Tibial artery (tissue), 4 donors: ENCODE results near the gene COG5.
A peak's percentile ranks its signal among the peaks of the same experiment; 100 is the strongest.

Experiments used
- DNase-seq, 2 donors: peaks; one replicate each; pipeline ENCODE4 v3.0.0-alpha.2; 2019
- H3K27ac ChIP-seq, 2 donors: fragments of 200-600 bp; sonication (generic) in 1 of 2; 1 replicate in 1 of 2; 2 replicates in 1 of 2; pipeline ENCODE4 v1.5.1; 2018 to 2019; ENCODE audit warnings: mild to moderate bottlenecking in 1 of 2
- H3K27me3 ChIP-seq, 2 donors: fragments of 200-600 bp; sonication (generic) in 1 of 2; one replicate each; pipeline versions ENCODE4 v1.5.1 to v1.6.0; 2016 to 2019
- H3K36me3 ChIP-seq, 3 donors: fragments of 200-600 bp; sonication (generic) in 2 of 3; one replicate each; pipeline ENCODE4 v1.5.1; 2016 to 2019; ENCODE audit warnings: mild to moderate bottlenecking in 2 of 3
- H3K4me1 ChIP-seq, 4 donors: fragments of 200-600 bp; sonication (generic) in 2 of 4; 1 replicate in 3 of 4; 2 replicates in 1 of 4; pipeline ENCODE4 v1.5.1; 2016 to 2019
- H3K4me3 ChIP-seq, 2 donors: fragments of 200-600 bp; sonication (generic) in 1 of 2; 1 replicate in 1 of 2; 2 replicates in 1 of 2; pipeline ENCODE4 v1.5.1; 2018 to 2019; ENCODE audit warnings: mild to moderate bottlenecking in 2 of 2
- H3K9me3 ChIP-seq, 3 donors: fragments of 200-600 bp; sonication (generic) in 1 of 3; one replicate each; pipeline ENCODE4 v1.5.1; 2016 to 2019
- CTCF ChIP-seq, 2 experiments: fragments of 200-600 bp in 1 of 2; fragments of 450-650 bp in 1 of 2; IDR thresholded peaks; one replicate each; pipeline ENCODE4 v1.5.1; 2017 to 2019; ENCODE audit warnings: antibody characterized with exemption in 2 of 2, mild to moderate bottlenecking in 1 of 2, moderate library complexity in 1 of 2
- intact Hi-C: fragments of 100-400 bp; cut with DNase I; formaldehyde crosslinking; loops from one replicate; pipeline ENCODE4 v1.15.0; 2023; ENCODE audit warnings: low total_unique reads

Gene COG5

GRCh38 chr7:107201795-107202450, 361.8 kb downstream of the COG5 start:
- Histone ChIP-seq H3K27ac (no peak overlapping the region), H3K9me3 (no peaks in the 10 kb centered on the region), H3K36me3 (peaks cover 85 to 92% (median 90%) of the 10 kb centered on the region in 3 donors), H3K27me3 (no peaks in the 10 kb centered on the region), H3K4me1 (peaks cover 0 to 10% (median 5%) of the 10 kb centered on the region in 4 donors), H3K4me3 (no peak overlapping the region)
- intact Hi-C loops = no loop called here
- TF ChIP-seq CTCF (IDR thresholded peaks at IDR 0.05) = peak; percentile 33 to 38
- DNase-seq = no peak

- Histone ChIP-seq H3K4me3 (no peak overlapping the region), H3K27me3 (no peaks in the 10 kb centered on the region), H3K36me3 (peaks cover 79 to 86% (median 80%) of the 10 kb centered on the region in 3 donors), H3K9me3 (no peaks in the 10 kb centered on the region), H3K4me1 (no peaks in the 10 kb centered on the region), H3K27ac (no peak overlapping the region)
- DNase-seq = no peak
- no peak for TF ChIP-seq CTCF (IDR thresholded peaks at IDR 0.05)
- intact Hi-C loops = no loop called here
These were observed 366.7 kb downstream of the COG5 start for GRCh38 chr7:107196834-107197610.

GRCh38 chr7:107194052-107194451, 369.7 kb downstream of the COG5 start:
- no peaks in the 10 kb centered on the region for H3K9me3 ChIP-seq
- DNase-seq = no peak
- no peak overlapping the region for H3K27ac ChIP-seq
- intact Hi-C loops = no loop called here
- no peaks in the 10 kb centered on the region for H3K4me1 ChIP-seq
- H3K4me3 ChIP-seq = no peak overlapping the region
- no peak for TF ChIP-seq CTCF (IDR thresholded peaks at IDR 0.05)
- H3K27me3 ChIP-seq = no peaks in the 10 kb centered on the region
- peaks cover 73 to 87% (median 81%) of the 10 kb centered on the region in 3 donors for H3K36me3 ChIP-seq

GRCh38 chr7:107190090-107190489, 373.6 kb downstream of the COG5 start:
- Histone ChIP-seq H3K4me1 (peaks cover 0 to 4% (median 0%) of the 10 kb centered on the region in 4 donors), H3K4me3 (no peak overlapping the region), H3K9me3 (no peaks in the 10 kb centered on the region), H3K27ac (no peak overlapping the region), H3K27me3 (no peaks in the 10 kb centered on the region), H3K36me3 (peaks cover 75 to 88% (median 80%) of the 10 kb centered on the region in 3 donors)
- DNase-seq = no peak
- TF ChIP-seq CTCF (IDR thresholded peaks at IDR 0.05) = no peak
- intact Hi-C loops = no loop called here

GRCh38 chr7:107187774-107188173, 375.9 kb downstream of the COG5 start:
- no peak for TF ChIP-seq CTCF (IDR thresholded peaks at IDR 0.05)
- intact Hi-C loops = no loop called here

More at GRCh38 chr7:107187774-107188173, 375.9 kb downstream of the COG5 start:
- Histone ChIP-seq H3K27me3 (no peaks in the 10 kb centered on the region), H3K4me3 (no peak overlapping the region), H3K27ac (no peak overlapping the region), H3K36me3 (peaks cover 80 to 99% (median 90%) of the 10 kb centered on the region in 3 donors), H3K4me1 (peaks cover 0 to 6% (median 0%) of the 10 kb centered on the region in 4 donors), H3K9me3 (no peaks in the 10 kb centered on the region)
- no peak for DNase-seq
